ENCODE results near the gene OOSP4B. TPM values are rescaled to one million over a fixed set of nuclear protein-coding genes. Genes with fewer than 3 reads are reported as not detected.
"Not testable (repeated sequence)": the region's sequence is repeated elsewhere in the genome, so short reads cannot be mapped to it uniquely, and the experiment has no call there.

The OOSP4B gene
- total RNA-seq: not detected

- Histone ChIP-seq H3K4me1 (no peaks in the 10 kb centered on the region), H3K27me3 (no peaks in the 10 kb centered on the region), H3K36me3 (no peaks in the 10 kb centered on the region), H3K4me3 (no peak within 1 kb of the TSS), H3K27ac (no peak within 1 kb of the TSS), H3K9me3 (no peaks in the 10 kb centered on the region)
- no peak for DNase-seq (ENCODE audit: low spot score in 2 of 2)
- intact Hi-C loops (cut with DNase I): no loop called here
- TF ChIP-seq, protein P1, sequence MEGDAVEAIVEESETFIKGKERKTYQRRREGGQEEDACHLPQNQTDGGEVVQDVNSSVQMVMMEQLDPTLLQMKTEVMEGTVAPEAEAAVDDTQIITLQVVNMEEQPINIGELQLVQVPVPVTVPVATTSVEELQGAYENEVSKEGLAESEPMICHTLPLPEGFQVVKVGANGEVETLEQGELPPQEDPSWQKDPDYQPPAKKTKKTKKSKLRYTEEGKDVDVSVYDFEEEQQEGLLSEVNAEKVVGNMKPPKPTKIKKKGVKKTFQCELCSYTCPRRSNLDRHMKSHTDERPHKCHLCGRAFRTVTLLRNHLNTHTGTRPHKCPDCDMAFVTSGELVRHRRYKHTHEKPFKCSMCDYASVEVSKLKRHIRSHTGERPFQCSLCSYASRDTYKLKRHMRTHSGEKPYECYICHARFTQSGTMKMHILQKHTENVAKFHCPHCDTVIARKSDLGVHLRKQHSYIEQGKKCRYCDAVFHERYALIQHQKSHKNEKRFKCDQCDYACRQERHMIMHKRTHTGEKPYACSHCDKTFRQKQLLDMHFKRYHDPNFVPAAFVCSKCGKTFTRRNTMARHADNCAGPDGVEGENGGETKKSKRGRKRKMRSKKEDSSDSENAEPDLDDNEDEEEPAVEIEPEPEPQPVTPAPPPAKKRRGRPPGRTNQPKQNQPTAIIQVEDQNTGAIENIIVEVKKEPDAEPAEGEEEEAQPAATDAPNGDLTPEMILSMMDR (IDR thresholded peaks at IDR 0.05): no peak
Measured at GRCh38 chr11:60016881-60017280, at the start of gene OOSP4B. TSS of gene OOSP4B (plus strand) at chr11:60017181.

- DNase-seq (ENCODE audit: low spot score in 2 of 2): no peak
- H3K36me3 ChIP-seq: no peaks in the 10 kb centered on the region
- no peak overlapping the region for H3K4me3 ChIP-seq
- intact Hi-C loops (cut with DNase I): no loop called here
- H3K9me3 ChIP-seq: no peaks in the 10 kb centered on the region
- no peaks in the 10 kb centered on the region for H3K4me1 ChIP-seq
- no peak overlapping the region for H3K27ac ChIP-seq
- TF ChIP-seq, protein P1 (IDR thresholded peaks at IDR 0.05): no peak
- H3K27me3 ChIP-seq: no peaks in the 10 kb centered on the region
Measured at GRCh38 chr11:59967677-59968394, 49.1 kb upstream of the OOSP4B start.

DNA sequence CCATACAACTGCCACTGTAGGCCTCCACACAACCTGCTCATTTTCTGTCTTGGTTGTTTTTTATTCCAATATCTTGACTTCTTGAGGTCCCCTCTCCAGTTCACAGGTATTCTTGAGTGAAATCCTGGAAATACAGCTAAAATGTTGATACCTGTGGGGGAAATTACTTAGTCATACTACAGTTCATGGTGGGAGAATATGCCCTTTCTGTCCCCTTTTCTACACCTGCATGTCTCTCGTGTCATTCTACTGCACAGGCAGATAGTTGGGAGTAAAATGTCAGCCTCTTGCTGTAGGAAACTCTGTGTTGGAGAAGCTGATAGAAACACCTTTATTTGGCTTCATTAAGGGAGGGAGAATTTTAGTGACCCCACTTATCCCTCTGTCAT, 48.6 kb upstream of the OOSP4B start:
- no peaks in the 10 kb centered on the region for H3K4me1 ChIP-seq
- TF ChIP-seq, protein P1 (IDR thresholded peaks at IDR 0.05): no peak

GRCh38 chr11:59973097-59973496, 43.9 kb upstream of the OOSP4B start:
- no peaks in the 10 kb centered on the region for H3K9me3 ChIP-seq
- H3K27ac ChIP-seq: no peak overlapping the region
- no peaks in the 10 kb centered on the region for H3K36me3 ChIP-seq
- TF ChIP-seq, protein P1 (IDR thresholded peaks at IDR 0.05): no peak
- no peak for DNase-seq (ENCODE audit: low spot score in 2 of 2)
- no peaks in the 10 kb centered on the region for H3K4me1 ChIP-seq
- H3K4me3 ChIP-seq: no peak overlapping the region
- H3K27me3 ChIP-seq: no peaks in the 10 kb centered on the region
- intact Hi-C loops (cut with DNase I): no loop called here

More for the DNA sequence above, 48.6 kb upstream of the OOSP4B start:
- H3K27ac ChIP-seq: no peak overlapping the region
- no peaks in the 10 kb centered on the region for H3K27me3 ChIP-seq
- intact Hi-C loops (cut with DNase I): no loop called here
- DNase-seq (ENCODE audit: low spot score in 2 of 2): no peak
- H3K9me3 ChIP-seq: no peaks in the 10 kb centered on the region
- no peak overlapping the region for H3K4me3 ChIP-seq
- no peaks in the 10 kb centered on the region for H3K36me3 ChIP-seq

DNA sequence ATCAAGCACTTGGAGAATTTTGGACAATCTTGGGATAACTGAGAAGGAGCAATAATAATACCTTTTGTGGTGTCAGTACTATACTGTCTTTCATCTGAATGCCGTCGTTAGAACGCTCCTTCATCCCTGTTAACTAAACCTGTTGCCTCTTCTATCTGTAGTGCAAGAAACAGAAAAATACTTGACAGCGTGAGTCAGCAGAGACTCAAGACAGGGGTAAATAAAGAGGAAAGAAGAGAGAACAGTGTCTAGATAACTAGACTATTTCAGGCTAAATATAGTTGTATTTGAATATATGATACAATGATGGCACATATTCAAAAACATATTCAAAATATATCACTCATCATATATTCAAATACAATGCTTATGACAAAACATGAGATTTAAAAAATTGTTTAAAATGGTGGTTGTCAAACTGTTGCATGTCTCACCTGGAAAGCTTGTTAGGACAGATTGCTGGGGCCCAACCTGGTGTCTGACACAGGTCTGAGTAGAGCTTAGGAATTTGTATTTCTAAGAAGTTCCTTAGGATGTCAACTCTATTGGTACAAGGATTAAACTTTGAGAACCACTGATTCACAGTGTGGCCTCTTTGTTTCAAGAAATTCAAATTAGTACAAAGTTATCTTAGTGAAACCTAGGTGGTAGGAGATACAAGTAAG, 35.7 kb upstream of the OOSP4B start:
- H3K9me3 ChIP-seq: no peaks in the 10 kb centered on the region
- no peak overlapping the region for H3K27ac ChIP-seq
- H3K27me3 ChIP-seq: no peaks in the 10 kb centered on the region
- TF ChIP-seq, protein P1 (IDR thresholded peaks at IDR 0.05): no peak
- intact Hi-C loops (cut with DNase I): no loop called here
- no peak overlapping the region for H3K4me3 ChIP-seq
- no peak for DNase-seq (ENCODE audit: low spot score in 2 of 2)
- no peaks in the 10 kb centered on the region for H3K4me1 ChIP-seq
- no peaks in the 10 kb centered on the region for H3K36me3 ChIP-seq

DNA sequence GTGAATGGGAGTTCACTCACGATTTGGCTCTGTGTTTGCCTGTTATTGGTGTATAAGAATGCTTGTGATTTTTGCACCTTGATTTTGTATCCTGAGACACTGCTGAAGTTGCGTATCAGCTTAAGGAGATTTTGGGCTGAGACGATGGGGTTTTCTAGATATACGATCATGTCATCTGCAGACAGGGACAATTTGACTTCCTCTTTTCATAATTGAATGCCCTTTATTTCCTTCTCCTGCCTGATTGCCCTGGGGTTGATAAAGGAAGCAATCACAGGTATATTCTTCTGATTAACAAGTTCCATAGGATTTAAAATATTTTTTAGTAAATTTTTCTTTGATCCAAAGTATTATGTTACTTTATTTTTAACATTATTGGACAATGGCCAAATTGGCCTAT, 34.9 kb upstream of the OOSP4B start:
- H3K36me3 ChIP-seq; intact Hi-C loops (cut with DNase I); DNase-seq (ENCODE audit: low spot score in 2 of 2); H3K27ac ChIP-seq; H3K27me3 ChIP-seq; H3K4me1 ChIP-seq; H3K4me3 ChIP-seq; H3K9me3 ChIP-seq: not testable (repeated sequence)
